HFF-Myc (cell line): ENCODE measurements around the gene ZNF165.
A peak's percentile ranks its signal among the peaks of the same experiment; 100 is the strongest.
"Not testable (repeated sequence)": the region's sequence is repeated elsewhere in the genome, so short reads cannot be mapped to it uniquely, and the experiment has no call there.

ENCODE experiments used
- DNase-seq: peaks from one replicate; pipeline ENCODE4 v3.0.0-alpha.2; 2011; ENCODE audit warnings: low read depth; ENCODE audit errors: extremely low read depth
- H3K4me3 ChIP-seq: replicated peaks from 2 replicates; pipeline ENCODE4 v1.5.1; 2011; ENCODE audit warnings: low read depth, mild to moderate bottlenecking, control low read depth, low read length
- TF ChIP-seq, protein P1 (sequence below): IDR thresholded peaks from 2 replicates; pipeline ENCODE4 v1.5.1; 2012; ENCODE audit warnings: mild to moderate bottlenecking, low read depth, low read length, control low read depth; ENCODE audit errors: missing control alignments

The ZNF165 gene

DNA sequence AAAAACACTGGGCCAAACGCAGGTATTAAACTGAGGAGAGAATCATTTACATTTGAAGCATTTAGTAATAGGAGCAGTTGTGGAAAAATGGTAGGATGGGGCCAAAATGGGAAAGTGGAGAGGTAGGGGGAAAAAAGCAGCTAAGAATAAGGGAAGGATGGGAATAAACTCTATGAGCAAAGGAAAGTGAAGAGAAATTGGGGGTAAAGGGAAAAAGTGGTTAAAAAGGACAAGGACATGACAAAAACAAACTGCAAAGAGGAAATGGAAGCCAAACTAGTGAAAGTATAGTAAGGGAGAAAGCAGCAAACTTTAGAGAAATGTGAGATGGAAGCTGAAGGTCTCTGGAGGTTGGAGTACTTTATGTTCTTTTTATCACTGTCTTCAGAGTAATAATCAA, 37.8 kb downstream of the ZNF165 start:
- no peak for DNase-seq
- H3K4me3 ChIP-seq = no peak overlapping the region
- TF ChIP-seq, protein P1, sequence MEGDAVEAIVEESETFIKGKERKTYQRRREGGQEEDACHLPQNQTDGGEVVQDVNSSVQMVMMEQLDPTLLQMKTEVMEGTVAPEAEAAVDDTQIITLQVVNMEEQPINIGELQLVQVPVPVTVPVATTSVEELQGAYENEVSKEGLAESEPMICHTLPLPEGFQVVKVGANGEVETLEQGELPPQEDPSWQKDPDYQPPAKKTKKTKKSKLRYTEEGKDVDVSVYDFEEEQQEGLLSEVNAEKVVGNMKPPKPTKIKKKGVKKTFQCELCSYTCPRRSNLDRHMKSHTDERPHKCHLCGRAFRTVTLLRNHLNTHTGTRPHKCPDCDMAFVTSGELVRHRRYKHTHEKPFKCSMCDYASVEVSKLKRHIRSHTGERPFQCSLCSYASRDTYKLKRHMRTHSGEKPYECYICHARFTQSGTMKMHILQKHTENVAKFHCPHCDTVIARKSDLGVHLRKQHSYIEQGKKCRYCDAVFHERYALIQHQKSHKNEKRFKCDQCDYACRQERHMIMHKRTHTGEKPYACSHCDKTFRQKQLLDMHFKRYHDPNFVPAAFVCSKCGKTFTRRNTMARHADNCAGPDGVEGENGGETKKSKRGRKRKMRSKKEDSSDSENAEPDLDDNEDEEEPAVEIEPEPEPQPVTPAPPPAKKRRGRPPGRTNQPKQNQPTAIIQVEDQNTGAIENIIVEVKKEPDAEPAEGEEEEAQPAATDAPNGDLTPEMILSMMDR = no peak

DNA sequence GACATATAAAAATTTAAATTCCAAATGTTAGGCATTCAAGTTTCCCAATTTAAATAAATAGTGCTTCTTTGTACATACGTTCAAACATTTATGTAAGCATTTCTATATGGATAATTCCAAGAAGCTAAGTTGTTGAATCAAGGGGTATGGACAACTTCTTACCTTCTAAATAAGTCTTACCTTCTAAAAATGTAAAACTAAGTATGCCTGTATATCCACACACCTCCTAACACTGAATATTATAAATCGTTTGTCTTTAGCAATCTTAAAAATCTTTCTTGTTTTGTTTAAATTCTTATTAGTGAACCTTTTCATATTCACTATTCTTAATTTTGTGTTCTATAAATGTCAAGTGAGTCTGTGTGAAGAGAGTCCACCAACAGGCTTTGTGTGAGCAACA, 41.5 kb downstream of the ZNF165 start:
- DNase-seq = no peak
- TF ChIP-seq, protein P1 = no peak

DNA sequence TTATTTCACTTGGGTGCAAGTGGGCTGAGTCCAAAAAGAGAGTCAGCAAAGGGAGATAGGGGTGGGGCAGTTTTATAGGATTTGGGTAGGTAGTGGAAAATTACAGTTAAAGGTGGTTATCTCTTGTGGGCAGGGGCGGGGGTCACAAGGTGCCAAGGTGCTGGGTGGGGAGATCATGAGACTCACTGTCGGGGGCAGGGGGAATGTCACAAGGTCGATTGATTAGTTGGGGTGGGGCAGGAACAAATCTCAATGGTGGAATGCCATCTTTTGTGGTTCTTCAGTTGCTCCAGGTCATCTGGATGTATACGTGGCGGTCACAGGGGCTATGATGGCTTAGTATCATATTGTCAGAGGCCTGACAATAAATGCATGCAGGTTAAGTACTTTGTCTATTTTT, 41.9 kb downstream of the ZNF165 start:
- H3K4me3 ChIP-seq, DNase-seq: not testable (repeated sequence)

More for the DNA sequence above, 41.5 kb downstream of the ZNF165 start:
- no peak overlapping the region for H3K4me3 ChIP-seq

DNA sequence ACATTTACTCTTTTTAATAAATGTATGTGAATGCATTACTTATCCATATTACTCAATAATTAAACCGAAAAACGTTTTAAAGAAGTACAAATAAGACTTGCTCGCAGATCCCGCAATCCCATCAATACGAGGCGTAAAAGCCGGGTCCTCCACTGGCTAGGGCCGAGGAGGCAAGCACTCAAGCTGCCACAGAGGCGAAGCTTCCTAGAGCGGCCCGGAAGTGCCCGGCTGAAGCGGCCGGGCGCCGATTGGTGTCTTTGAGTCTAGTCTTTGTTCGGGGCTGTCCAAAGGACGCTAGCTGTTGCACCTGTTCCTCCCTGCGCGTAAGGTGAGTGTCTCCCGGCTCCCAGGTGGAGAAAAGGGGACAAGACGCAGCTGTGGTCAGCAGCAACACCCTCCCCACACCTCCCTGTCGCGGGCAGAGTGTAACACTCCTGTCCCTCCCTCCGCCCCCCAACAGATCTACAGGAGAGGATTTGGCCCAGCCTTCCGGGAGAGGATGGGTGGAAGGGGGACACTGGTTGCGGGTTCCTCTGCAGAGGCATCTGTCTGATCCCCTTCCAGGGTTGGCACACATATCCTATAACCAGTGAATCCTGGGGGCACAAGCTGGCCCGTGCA, 44.1 kb downstream of the ZNF165 start, which contains the start of gene ZSCAN16:
Gene ZSCAN16 (plus strand): TSS at position 260 of the 621 bp plus-strand sequence. CDS start 835 bp downstream, outside the sequence.
- DNase-seq = no peak
- TF ChIP-seq, protein P1 = no peak

DNA sequence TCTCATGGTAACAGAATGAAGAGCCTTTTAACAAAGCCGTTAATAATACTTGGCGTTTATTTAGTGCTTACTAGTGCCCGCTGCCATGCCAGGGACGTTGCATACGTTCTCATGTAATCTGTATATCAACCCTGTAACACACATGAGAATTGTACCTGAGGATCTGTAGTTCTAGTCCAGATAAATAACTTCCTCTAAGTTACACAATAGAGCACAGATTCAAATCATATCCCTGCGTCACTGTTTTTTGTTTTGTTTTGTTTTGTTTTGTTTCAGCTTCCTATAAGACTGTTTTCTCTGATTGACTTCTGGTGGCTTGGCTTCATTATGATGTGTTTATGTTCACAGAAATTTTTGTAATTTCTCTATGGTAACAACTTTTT, 44.6 kb downstream of the ZNF165 start:
- peak overlapping the region; percentile 68 for H3K4me3 ChIP-seq
- TF ChIP-seq, protein P1 = no peak
- DNase-seq = no peak

More for the DNA sequence above, 44.1 kb downstream of the ZNF165 start, which contains the start of gene ZSCAN16:
- H3K4me3 ChIP-seq = peak within 1 kb of the TSS; percentile 68

DNA sequence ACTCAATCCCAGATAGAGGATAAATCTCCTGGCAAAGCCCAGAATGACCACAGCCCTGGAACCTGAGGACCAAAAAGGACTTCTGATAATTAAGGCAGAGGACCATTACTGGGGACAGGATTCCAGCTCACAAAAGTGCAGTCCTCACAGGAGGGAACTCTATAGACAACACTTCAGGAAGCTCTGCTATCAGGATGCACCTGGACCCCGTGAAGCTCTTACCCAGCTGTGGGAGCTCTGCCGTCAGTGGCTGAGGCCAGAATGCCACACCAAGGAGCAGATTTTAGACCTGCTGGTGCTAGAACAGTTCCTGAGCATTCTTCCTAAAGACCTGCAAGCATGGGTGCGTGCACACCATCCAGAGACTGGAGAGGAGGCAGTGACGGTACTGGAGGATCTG, 45.0 kb downstream of the ZNF165 start:
- H3K4me3 ChIP-seq = peak overlapping the region; percentile 68; the same call in 1 of the 2 replicates
- TF ChIP-seq, protein P1 = no peak
- DNase-seq = no peak

DNA sequence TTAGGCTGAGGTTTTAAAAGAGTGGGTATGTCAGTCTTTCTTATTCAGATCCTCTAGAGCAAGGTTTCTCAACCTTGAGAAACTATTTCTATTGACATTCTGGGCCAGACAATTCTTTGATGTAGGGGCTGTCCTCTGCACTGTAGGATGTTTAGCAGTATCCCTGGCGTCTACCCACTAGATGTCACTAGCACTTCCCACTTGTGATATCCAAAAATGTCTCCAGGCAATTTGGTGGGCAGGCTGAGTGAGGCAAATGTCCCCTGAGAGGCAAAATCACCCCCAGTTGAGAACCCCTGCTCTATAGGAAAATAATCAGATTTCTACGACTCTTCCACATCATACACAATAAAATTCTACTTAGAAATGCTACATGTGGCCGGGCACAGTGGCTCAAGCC, 53.6 kb downstream of the ZNF165 start:
- no peak for DNase-seq
- TF ChIP-seq, protein P1 = peak; percentile 62
- no peak overlapping the region for H3K4me3 ChIP-seq
